Coronary artery (tissue), 2 donors: ENCODE data around the gene CDK14.
"Not testable (repeated sequence)": the region's sequence is repeated elsewhere in the genome, so short reads cannot be mapped to it uniquely, and the experiment has no call there.

Experiments
- DNase-seq: peaks from one replicate; pipeline ENCODE4 v3.0.0-alpha.2; 2017; ENCODE audit warnings: low spot score
- H3K27ac ChIP-seq, 2 donors: fragments of 200-600 bp; sonication (generic); one replicate each; pipeline ENCODE4 v1.5.1; 2016 to 2019
- H3K4me3 ChIP-seq: fragments of 200-600 bp; sonication (generic); 2 replicates; pipeline ENCODE4 v1.5.1; 2016; ENCODE audit warnings: mild to moderate bottlenecking, moderate library complexity
- CTCF ChIP-seq: fragments of 200-600 bp; sonication (generic); IDR thresholded peaks from one replicate; pipeline ENCODE4 v1.5.1; 2019; ENCODE audit warnings: antibody characterized with exemption

The CDK14 gene

GRCh38 chr7:90626013-90626412 lies 29.9 kb downstream of the CDK14 start:
- H3K27ac ChIP-seq: no peak overlapping the region
- no peak for DNase-seq
- no peak overlapping the region for H3K4me3 ChIP-seq
- TF ChIP-seq CTCF: no peak

- Histone ChIP-seq H3K27ac (no peak overlapping the region), H3K4me3 (no peak overlapping the region)
- peak; percentile 41 for TF ChIP-seq CTCF
- no peak for DNase-seq
Observed at GRCh38 chr7:90629297-90629918, 33.3 kb downstream of the CDK14 start.

GRCh38 chr7:90631502-90631901 lies 35.4 kb downstream of the CDK14 start:
- TF ChIP-seq CTCF: no peak
- no peak for DNase-seq
- Histone ChIP-seq H3K27ac (no peak overlapping the region), H3K4me3 (no peak overlapping the region)

GRCh38 chr7:90639683-90640082 lies 43.6 kb downstream of the CDK14 start:
- H3K4me3 ChIP-seq, H3K27ac ChIP-seq, DNase-seq: not testable (repeated sequence)

GRCh38 chr7:90642978-90643377 lies 46.9 kb downstream of the CDK14 start:
- no peak for DNase-seq
- Histone ChIP-seq H3K27ac (no peak overlapping the region), H3K4me3 (no peak overlapping the region)
- no peak for TF ChIP-seq CTCF

GRCh38 chr7:90645784-90646183 lies 49.7 kb downstream of the CDK14 start:
- no peak overlapping the region for H3K27ac ChIP-seq
- TF ChIP-seq CTCF: no peak
- H3K4me3 ChIP-seq: no peak overlapping the region
- DNase-seq: no peak

- H3K27ac ChIP-seq: peak overlapping the region in 1 of 2 donors; percentile 18
- no peak for DNase-seq
- no peak for TF ChIP-seq CTCF
Observed at GRCh38 chr7:90648107-90648506, 52.0 kb downstream of the CDK14 start.

More at GRCh38 chr7:90648107-90648506, 52.0 kb downstream of the CDK14 start:
- no peak overlapping the region for H3K4me3 ChIP-seq
